Coronary artery (tissue), 2 donors: ENCODE measurements around the gene SPOP.
A peak's percentile ranks its signal among the peaks of the same experiment; 100 is the strongest.

Experiments used
- DNase-seq: peaks from one replicate; pipeline ENCODE4 v3.0.0-alpha.2; 2017; ENCODE audit warnings: low spot score
- H3K27ac ChIP-seq, 2 donors: fragments of 200-600 bp; sonication (generic); one replicate each; pipeline ENCODE4 v1.5.1; 2016 to 2019
- H3K4me3 ChIP-seq: fragments of 200-600 bp; sonication (generic); 2 replicates; pipeline ENCODE4 v1.5.1; 2016; ENCODE audit warnings: mild to moderate bottlenecking, moderate library complexity
- TF ChIP-seq, protein P1 (sequence below): fragments of 200-600 bp; sonication (generic); IDR thresholded peaks from one replicate; pipeline ENCODE4 v1.5.1; 2019; ENCODE audit warnings: antibody characterized with exemption

SPOP gene

DNA sequence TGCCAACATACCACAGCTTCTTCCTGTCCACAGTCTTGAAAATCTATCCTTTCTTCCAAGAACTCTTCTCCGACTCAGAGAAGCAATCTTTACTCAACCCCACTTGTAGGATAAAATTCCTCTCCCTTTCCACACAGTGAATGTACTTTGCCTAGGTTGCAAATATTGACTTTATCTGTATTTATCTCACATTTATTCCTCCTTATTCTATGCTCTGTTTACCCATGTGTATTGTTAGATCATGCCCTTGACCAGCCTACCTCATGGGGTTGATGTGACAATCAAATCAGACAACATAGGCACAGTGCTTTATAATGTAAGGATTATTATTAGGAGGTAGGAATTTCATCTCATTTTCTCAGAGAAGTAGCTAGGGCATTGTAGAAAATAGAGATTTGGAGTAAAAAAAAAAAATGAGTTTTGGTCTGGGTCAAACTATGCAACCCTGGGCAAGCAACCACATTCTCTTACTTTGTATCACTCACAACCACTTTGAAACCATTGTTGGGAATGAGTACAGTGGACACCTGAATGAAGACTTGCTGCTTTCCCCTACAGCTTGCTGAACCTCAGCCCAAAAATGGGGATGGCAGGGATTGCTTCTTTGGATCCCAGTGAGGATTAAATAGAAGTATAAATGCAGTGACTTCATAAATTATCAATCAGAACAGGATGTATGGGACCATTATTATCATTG, 38.9 kb upstream of the SPOP start:
- H3K27ac ChIP-seq, result no peak overlapping the region
- no peak overlapping the region for H3K4me3 ChIP-seq
- no peak for DNase-seq
- TF ChIP-seq, protein P1, sequence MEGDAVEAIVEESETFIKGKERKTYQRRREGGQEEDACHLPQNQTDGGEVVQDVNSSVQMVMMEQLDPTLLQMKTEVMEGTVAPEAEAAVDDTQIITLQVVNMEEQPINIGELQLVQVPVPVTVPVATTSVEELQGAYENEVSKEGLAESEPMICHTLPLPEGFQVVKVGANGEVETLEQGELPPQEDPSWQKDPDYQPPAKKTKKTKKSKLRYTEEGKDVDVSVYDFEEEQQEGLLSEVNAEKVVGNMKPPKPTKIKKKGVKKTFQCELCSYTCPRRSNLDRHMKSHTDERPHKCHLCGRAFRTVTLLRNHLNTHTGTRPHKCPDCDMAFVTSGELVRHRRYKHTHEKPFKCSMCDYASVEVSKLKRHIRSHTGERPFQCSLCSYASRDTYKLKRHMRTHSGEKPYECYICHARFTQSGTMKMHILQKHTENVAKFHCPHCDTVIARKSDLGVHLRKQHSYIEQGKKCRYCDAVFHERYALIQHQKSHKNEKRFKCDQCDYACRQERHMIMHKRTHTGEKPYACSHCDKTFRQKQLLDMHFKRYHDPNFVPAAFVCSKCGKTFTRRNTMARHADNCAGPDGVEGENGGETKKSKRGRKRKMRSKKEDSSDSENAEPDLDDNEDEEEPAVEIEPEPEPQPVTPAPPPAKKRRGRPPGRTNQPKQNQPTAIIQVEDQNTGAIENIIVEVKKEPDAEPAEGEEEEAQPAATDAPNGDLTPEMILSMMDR, result no peak

DNA sequence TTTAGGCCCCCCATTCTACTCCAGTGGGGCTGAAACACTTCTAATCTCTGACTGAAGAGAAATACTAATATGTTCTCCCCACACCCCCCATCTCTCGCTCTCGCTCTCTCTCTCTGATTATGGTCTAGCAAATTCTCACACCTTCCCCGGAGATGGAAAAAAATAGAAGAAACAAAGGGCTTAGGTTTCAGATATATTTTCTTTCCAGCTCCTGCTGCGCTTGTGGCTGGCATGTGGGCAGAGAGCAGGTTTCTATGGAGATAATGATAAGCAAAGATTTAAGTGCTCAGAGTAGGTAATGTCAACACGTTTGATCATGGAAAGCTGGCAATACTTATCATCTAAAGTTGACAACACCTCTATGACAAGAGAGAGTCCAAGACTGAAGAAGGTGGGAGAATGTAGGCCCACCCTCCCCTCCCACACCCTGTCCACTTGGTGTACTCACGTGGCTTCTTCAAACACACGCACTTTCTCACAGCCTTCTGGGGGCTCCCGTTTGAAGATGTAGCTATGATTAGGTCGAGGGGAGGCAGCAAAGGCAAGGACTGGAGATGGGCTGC, 37.9 kb upstream of the SPOP start:
- no peak for DNase-seq
- H3K4me3 ChIP-seq, result no peak overlapping the region
- TF ChIP-seq, protein P1, result no peak
- no peak overlapping the region for H3K27ac ChIP-seq

DNA sequence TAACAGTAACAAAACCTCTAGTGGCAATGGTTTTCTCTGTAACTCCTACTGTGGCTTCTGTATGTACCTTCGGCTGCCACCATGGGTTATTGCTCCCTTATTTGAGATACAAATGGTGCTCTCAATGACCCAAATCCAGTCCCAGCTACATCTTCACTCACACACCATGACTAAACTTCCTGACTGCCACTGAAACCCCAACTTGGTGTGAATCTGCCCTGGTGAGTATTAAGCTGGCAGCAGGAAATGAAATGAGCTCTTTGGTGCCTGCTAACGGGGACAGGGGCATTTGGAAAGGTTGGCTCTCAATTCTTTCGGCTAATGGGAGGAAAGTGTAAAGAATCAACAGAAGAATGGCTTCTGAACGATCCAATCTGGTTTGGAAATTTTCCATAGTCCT, 37.3 kb upstream of the SPOP start:
- no peak for DNase-seq
- Histone ChIP-seq H3K27ac (no peak overlapping the region), H3K4me3 (no peak overlapping the region)
- TF ChIP-seq, protein P1, result no peak

DNA sequence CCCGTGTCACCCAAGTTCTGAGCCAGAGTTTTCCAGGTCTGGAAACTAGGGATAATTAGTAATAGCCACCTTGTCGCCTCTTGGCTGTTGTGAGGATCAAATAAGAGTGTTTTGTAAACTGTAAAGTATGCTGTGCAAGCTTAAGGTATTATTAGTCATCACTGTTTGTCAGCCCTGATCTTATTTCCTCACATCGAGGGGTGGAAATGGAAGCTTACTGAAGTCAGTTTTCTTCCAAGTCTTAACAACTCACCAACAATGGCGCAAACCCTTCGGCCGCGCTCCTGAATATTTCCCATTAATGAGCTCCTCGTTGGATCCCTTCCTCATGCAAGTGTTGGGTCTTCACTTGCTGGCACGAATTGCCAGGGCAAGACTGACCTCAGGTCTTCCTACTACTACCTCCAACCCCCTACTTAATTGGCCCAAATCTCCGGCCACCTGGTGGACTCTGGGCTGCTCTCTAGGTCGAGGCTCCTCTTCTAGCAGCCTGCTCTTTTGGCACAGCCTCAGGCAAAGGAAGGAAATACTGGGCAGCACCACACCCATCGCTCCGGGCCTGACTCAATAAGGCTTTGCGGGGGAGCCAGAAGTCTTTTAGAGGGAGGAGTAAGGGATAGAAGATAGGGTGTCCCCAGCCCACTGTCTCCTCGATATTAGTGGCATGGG, 30.8 kb upstream of the SPOP start:
- Histone ChIP-seq H3K27ac (peak overlapping the region; percentile 83 to 92), H3K4me3 (peak overlapping the region; percentile 84)
- no peak for DNase-seq
- TF ChIP-seq, protein P1, result no peak

DNA sequence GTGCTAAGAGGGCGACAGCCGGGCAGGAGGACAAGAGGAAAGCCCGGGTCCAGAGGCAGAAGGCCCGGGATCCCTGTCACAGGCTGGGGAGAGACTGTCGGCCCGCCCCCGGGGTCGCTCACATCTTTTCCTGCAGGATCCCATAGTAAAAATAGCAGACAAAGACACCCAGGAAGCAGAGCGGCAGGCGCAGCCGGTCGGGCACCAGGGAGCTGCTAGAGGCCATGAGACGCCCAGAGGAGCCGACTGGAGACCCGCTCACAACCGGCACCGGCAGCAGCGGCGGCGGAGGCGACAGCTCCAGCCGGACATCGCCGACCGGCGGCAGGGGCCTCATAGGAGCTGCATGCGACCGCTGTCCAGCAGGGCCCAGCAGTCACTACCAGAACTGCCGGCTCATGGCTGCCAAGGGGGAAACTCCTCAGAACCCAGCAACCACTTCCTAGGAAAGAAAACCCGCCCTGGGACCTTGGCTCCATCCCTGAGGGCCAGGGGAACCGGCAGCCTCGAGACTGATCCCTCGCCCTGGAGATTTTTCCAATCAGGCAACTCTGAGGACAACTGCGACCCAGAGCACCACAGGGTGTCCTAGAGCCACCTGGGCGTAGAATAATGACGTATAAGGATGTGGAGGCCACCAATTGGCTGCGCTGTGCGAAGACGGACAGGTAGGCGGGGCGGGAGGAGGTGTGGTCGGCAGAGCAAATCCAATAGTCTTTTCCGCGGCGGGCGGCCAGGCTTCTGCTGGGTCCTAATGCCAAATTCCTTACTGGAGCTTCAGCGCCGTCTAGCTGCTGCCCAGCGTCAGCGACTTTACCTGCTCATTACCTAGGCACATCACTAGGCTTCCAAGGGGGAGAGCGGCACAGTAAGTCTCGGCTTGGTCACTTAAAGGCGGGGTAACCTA, 30.0 kb upstream of the SPOP start, which contains the start of gene SLC35B1:
SLC35B1 (minus strand) TSS at position 357 of the 907 bp plus-strand sequence; CDS start at position 226, 131 bp downstream.
- TF ChIP-seq, protein P1, result peak; percentile 43
- Histone ChIP-seq H3K27ac (peak within 1 kb of the TSS; percentile 83 to 92), H3K4me3 (peak within 1 kb of the TSS; percentile 84)
- peak; percentile 98 for DNase-seq

DNA sequence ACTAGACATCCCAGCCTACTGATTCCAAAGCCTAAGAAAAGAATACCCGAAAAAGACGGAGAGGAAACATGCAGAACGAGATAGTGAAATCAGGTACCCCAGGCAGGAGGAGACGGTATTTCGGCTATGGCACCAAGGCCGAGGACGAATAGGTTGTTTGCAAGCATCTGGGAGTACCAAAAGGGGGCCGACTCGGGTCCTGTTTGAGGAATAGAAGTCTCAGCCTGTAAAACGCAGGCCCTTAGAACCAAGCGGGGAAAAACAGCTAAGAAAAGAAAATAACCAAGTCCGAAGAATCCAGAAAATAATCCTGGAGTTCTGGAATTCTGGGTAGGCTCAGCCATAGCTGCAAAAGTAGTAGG, 29.3 kb upstream of the SPOP start:
- TF ChIP-seq, protein P1, result no peak
- Histone ChIP-seq H3K27ac (peak overlapping the region; percentile 83 to 92), H3K4me3 (peak overlapping the region; percentile 84)
- no peak for DNase-seq
